CD4-positive, CD25-positive, alpha-beta regulatory T cell (primary cell): Measurements from ENCODE around the gene SPATA2L. TPM values are rescaled to one million over a fixed set of nuclear protein-coding genes. Genes with fewer than 3 reads are reported as not detected.

Experiments
- ATAC-seq, 2 donors: fragments of 150-1000 bp; cut with Tn5 transposase; one replicate each; pipeline ENCODE4 v1.10.0; 2021; ENCODE audit warnings: low read depth in 2 of 2, moderate number of reproducible peaks in 2 of 2, moderate library complexity in 1 of 2
- DNase-seq, 3 donors: peaks; one replicate each; pipeline versions ENCODE4 v3.0.0 to v3.0.0-alpha.2; 2012 to 2022; ENCODE audit warnings: mixed read lengths in 1 of 3
- H3K27ac ChIP-seq: one replicate; pipeline ENCODE4 v1.7.0; 2013; ENCODE audit warnings: mild to moderate bottlenecking, low read length; ENCODE audit not compliant: insufficient read depth, poor library complexity, severe bottlenecking
- H3K27me3 ChIP-seq: one replicate; pipeline ENCODE4 v1.7.0; 2013; ENCODE audit warnings: low read length; ENCODE audit not compliant: control insufficient read depth, insufficient read depth
- H3K36me3 ChIP-seq: one replicate; pipeline ENCODE4 v1.7.0; 2013; ENCODE audit warnings: mild to moderate bottlenecking, low read length, moderate library complexity; ENCODE audit not compliant: control insufficient read depth, insufficient read depth
- H3K4me1 ChIP-seq: 2 replicates; pipeline ENCODE4 v1.7.0; 2013; ENCODE audit warnings: mild to moderate bottlenecking, low read length; ENCODE audit not compliant: insufficient read depth, control insufficient read depth, poor library complexity, severe bottlenecking
- H3K4me3 ChIP-seq: one replicate; pipeline ENCODE4 v1.7.0; 2013; ENCODE audit warnings: low read depth, mild to moderate bottlenecking, low read length, moderate library complexity
- H3K9me3 ChIP-seq, 2 experiments: 1 replicate in 1 of 2; 2 replicates in 1 of 2; pipeline ENCODE4 v1.7.0; 2013; ENCODE audit warnings: low read length in 2 of 2, mild to moderate bottlenecking in 1 of 2, moderate library complexity in 1 of 2; ENCODE audit not compliant: control insufficient read depth in 2 of 2
- H3K27ac Mint-ChIP-seq, 3 donors: one replicate each; pipeline ENCODE4 v1.8.0; 2020 to 2022; ENCODE audit warnings: mild to moderate bottlenecking in 3 of 3, mixed read lengths in 3 of 3, moderate library complexity in 2 of 3
- H3K27me3 Mint-ChIP-seq: one replicate; pipeline ENCODE4 v1.8.0; 2022; ENCODE audit warnings: mild to moderate bottlenecking, mixed read lengths
- H3K36me3 Mint-ChIP-seq: one replicate; pipeline ENCODE4 v1.8.0; 2020; ENCODE audit warnings: mixed read lengths
- H3K4me1 Mint-ChIP-seq, 4 donors: one replicate each; pipeline ENCODE4 v1.8.0; 2020 to 2022; ENCODE audit warnings: mixed read lengths in 4 of 4, mild to moderate bottlenecking in 1 of 4
- H3K4me3 Mint-ChIP-seq, 4 donors: one replicate each; pipeline ENCODE4 v1.8.0; 2020 to 2022; ENCODE audit warnings: mild to moderate bottlenecking in 4 of 4, mixed read lengths in 4 of 4, moderate library complexity in 3 of 4
- H3K9me3 Mint-ChIP-seq, 7 donors: one replicate each; pipeline ENCODE4 v1.8.0; 2020 to 2022; ENCODE audit warnings: mixed read lengths in 7 of 7, mild to moderate bottlenecking in 3 of 7, moderate library complexity in 2 of 7
- polyA plus RNA-seq, 4 donors: library from polyadenylated mRNA; unstranded; fragments of 300-500 nt; fragmentation: Illumina TruSeq; gene quantifications; one replicate each; pipeline ENCODE4 v1.2.3, GENCODE V29; 2021
- total RNA-seq: library from RNA; stranded (reverse); gene quantifications from one replicate; pipeline ENCODE4 v1.2.3, GENCODE V29; 2022

Gene SPATA2L
- total RNA-seq = 15.6 TPM
- 1 to 10 TPM; 5.6 to 8.8 (median 8.1) TPM for polyA plus RNA-seq

DNA sequence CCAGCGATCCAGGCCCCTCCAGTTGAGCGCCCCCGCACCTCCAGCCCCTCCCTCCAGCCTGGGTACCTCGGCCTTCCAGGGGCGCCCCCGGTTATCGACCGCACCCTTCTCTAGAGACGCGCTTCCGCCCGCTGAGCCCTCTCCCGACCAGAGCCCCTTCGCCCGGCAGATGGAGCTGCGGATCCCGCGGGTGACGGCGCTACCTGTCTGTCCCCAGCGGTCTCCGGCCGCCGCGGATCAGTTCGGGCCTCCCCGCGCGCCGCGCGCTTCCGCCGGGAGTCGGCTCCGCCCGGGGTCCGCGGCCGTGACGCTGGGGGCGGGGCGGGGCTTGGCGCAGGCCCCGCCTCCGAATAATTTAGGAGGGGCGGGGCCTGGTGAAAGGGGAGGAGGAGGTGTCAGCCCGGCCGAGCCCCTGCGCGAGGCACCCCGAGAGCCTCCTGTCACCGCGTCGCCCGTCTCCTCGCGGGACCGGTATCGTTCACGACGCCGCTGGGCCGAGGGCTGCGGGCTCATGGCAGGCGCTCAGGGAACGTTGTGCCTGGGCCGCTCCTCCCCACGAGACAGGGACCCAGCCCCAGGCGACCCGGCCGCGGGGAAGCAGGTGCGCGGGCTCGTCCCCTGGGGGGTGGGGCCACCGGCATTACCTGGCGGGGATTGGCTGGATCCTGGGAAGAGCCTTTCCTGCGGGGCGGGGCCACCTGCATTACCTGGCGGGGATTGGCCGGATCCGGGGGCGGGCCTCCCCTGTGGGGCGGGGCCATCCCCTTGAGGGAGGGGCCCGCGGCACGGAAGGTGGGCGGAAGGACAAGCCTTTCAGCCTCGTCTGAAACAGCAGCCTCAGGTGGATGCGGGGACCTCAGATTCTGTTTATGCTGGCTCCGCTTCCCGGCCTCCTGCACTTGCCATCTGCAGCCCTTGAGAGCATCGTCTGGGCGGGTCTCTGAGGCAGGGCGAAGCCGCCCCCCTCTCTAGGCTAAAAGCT lies at the start of gene SPATA2L:
Gene SPATA2L (minus strand): TSS at position 281 of the 982 bp plus-strand sequence. CDS start 473 bp downstream, outside the sequence.
- Histone ChIP-seq H3K27me3 (no peaks in the 10 kb centered on the region), H3K4me3 (peak within 1 kb of the TSS; percentile 57), H3K4me1 (peaks cover 38% of the 10 kb centered on the region), H3K27ac (peak within 1 kb of the TSS; percentile 88), H3K9me3 (no peaks in the 10 kb centered on the region), H3K36me3 (no peaks in the 10 kb centered on the region)
- DNase-seq = peak; percentile 96 to 100 (median 98)
- ATAC-seq = peak; percentile 80 to 82
- no peaks in the 10 kb centered on the region for H3K9me3 Mint-ChIP-seq
- H3K4me3 Mint-ChIP-seq = peak within 1 kb of the TSS; percentile 78 to 94 (median 84)
- H3K4me1 Mint-ChIP-seq = peaks cover 0 to 35% (median 14%) of the 10 kb centered on the region in 4 donors
- H3K36me3 Mint-ChIP-seq = no peaks in the 10 kb centered on the region
- peak within 1 kb of the TSS; percentile 74 to 88 (median 82) for H3K27ac Mint-ChIP-seq
- H3K27me3 Mint-ChIP-seq = no peaks in the 10 kb centered on the region

DNA sequence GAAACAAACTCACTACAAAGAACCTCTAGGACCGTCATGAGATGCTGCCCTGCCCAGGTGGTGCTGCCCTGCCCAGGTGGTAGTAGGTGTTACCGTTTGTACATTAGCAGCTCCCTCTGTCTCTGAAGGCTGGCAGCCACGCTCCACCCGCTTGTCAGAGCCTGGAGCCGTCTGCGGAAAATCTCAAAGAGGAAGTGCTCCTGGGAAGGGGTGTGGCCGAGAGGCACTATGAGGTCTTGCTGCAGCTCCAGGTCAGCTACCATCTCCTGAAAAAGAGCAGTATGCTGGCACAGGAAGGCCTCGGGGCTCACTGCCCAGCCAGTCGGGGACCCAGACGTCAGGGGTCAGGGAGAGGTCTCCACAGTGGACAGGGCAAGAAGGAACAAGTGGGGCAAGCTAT lies 48.1 kb upstream of the SPATA2L start:
- DNase-seq = no peak
- Histone ChIP-seq H3K36me3 (peaks cover 39% of the 10 kb centered on the region), H3K9me3 (no peaks in the 10 kb centered on the region), H3K27ac (no peak overlapping the region), H3K27me3 (no peaks in the 10 kb centered on the region), H3K4me1 (no peaks in the 10 kb centered on the region), H3K4me3 (no peak overlapping the region)
- no peaks in the 10 kb centered on the region for H3K27me3 Mint-ChIP-seq
- ATAC-seq = no peak
- peaks cover 0 to 1% (median 0%) of the 10 kb centered on the region in 7 donors for H3K9me3 Mint-ChIP-seq
- peaks cover 4% of the 10 kb centered on the region for H3K36me3 Mint-ChIP-seq
- peak overlapping the region; percentile 62 to 96 (median 69) for H3K27ac Mint-ChIP-seq
- H3K4me3 Mint-ChIP-seq = no peak overlapping the region
- peaks cover 0 to 17% (median 3%) of the 10 kb centered on the region in 4 donors for H3K4me1 Mint-ChIP-seq

DNA sequence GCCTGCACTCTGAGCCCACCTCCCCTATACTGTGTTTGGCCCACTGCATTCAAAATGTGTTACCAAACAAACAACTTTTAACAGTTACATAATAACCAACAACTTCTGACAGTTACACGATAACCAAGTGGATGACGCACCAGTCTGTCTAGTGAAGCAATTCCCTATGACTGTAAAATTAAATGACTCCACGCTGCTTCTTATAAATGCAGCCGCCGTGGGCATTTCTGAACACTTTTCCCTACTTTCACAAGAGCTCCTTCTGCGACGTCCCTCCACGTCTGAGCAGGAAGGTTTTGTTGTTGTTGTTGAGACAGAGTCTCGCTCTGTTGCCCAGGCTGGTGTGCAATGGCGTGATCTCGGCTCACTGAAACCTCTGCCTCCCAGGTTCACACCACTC lies 47.4 kb upstream of the SPATA2L start:
- Mint-ChIP-seq H3K4me1 (peaks cover 0 to 14% (median 5%) of the 10 kb centered on the region in 4 donors), H3K36me3 (peaks cover 4% of the 10 kb centered on the region), H3K9me3 (peaks cover 0 to 1% (median 0%) of the 10 kb centered on the region in 7 donors), H3K27ac (peak overlapping the region in 1 of 3 donors; percentile 69), H3K27me3 (no peaks in the 10 kb centered on the region), H3K4me3 (no peak overlapping the region)
- peaks cover 43% of the 10 kb centered on the region for H3K36me3 ChIP-seq
- no peaks in the 10 kb centered on the region for H3K9me3 ChIP-seq
- no peak overlapping the region for H3K27ac ChIP-seq
- H3K4me3 ChIP-seq = no peak overlapping the region
- H3K27me3 ChIP-seq = no peaks in the 10 kb centered on the region
- no peaks in the 10 kb centered on the region for H3K4me1 ChIP-seq
- no peak for ATAC-seq
- no peak for DNase-seq

DNA sequence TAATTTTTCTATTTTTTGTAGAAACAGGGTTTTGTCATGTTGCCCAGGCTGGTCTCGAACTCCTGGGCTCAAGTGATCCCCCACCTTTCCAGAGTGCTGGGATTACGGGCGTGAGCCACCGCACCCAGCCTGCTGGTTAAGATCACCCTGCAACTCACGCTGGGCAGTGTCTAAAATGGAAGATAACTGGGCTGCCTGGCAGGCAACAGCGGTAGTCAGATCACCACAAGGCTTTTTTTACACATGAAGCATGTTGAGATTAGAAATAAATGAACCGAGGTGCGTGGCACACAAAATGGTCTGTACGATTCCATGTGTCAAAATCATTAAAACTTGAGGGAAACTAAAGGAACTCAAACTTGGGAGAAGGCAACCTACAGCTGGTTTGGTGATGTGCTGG lies 46.6 kb upstream of the SPATA2L start:
- H3K27me3 Mint-ChIP-seq = no peaks in the 10 kb centered on the region
- no peak overlapping the region for H3K4me3 Mint-ChIP-seq
- no peak overlapping the region for H3K4me3 ChIP-seq
- DNase-seq (no peak), ATAC-seq (no peak)
- H3K4me1 Mint-ChIP-seq = peaks cover 0 to 10% (median 5%) of the 10 kb centered on the region in 4 donors
- H3K36me3 ChIP-seq = peaks cover 43% of the 10 kb centered on the region
- no peaks in the 10 kb centered on the region for H3K27me3 ChIP-seq
- H3K27ac ChIP-seq = no peak overlapping the region
- H3K36me3 Mint-ChIP-seq = peaks cover 4% of the 10 kb centered on the region
- H3K9me3 ChIP-seq = no peaks in the 10 kb centered on the region
- peak overlapping the region in 1 of 3 donors; percentile 35 for H3K27ac Mint-ChIP-seq
- H3K9me3 Mint-ChIP-seq = peaks cover 0 to 1% (median 0%) of the 10 kb centered on the region in 7 donors
- no peaks in the 10 kb centered on the region for H3K4me1 ChIP-seq

GRCh38 chr16:89746043-89746442 lies 44.5 kb upstream of the SPATA2L start:
- H3K27ac ChIP-seq = no peak overlapping the region
- no peaks in the 10 kb centered on the region for H3K27me3 ChIP-seq
- Mint-ChIP-seq H3K9me3 (peaks cover 0 to 1% (median 0%) of the 10 kb centered on the region in 7 donors), H3K27me3 (no peaks in the 10 kb centered on the region), H3K4me3 (no peak overlapping the region), H3K36me3 (peaks cover 4% of the 10 kb centered on the region), H3K27ac (no peak overlapping the region), H3K4me1 (peaks cover 0 to 14% (median 4%) of the 10 kb centered on the region in 4 donors)
- no peak for ATAC-seq
- H3K36me3 ChIP-seq = peaks cover 46% of the 10 kb centered on the region
- no peaks in the 10 kb centered on the region for H3K4me1 ChIP-seq
- no peak for DNase-seq
- H3K9me3 ChIP-seq = no peaks in the 10 kb centered on the region
- no peak overlapping the region for H3K4me3 ChIP-seq

DNA sequence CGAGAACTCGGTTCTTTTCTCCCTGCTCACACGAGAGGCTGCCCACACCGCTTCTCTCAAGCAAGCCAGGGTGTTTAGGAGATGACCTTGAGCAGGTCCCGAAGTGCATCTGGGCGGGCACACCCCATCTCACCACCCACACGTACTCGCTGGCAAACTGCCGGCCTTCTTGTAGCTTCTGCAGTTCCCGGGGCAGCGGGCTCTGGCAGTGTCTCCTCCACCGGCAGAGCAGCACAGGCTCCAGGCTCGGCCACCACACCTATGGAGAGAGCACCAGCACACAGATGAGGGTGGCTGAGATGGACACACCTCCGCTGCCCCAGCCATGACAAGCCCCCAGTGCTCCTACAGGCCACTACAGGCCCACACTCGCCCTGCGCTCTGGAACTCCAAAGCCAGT lies 43.3 kb upstream of the SPATA2L start:
- peaks cover 4% of the 10 kb centered on the region for H3K36me3 Mint-ChIP-seq
- Histone ChIP-seq H3K27ac (no peak overlapping the region), H3K36me3 (peaks cover 52% of the 10 kb centered on the region), H3K4me3 (no peak overlapping the region), H3K4me1 (no peaks in the 10 kb centered on the region), H3K27me3 (no peaks in the 10 kb centered on the region), H3K9me3 (no peaks in the 10 kb centered on the region)
- peaks cover 0 to 1% (median 0%) of the 10 kb centered on the region in 7 donors for H3K9me3 Mint-ChIP-seq
- H3K4me3 Mint-ChIP-seq = no peak overlapping the region
- H3K4me1 Mint-ChIP-seq = peaks cover 0 to 17% (median 3%) of the 10 kb centered on the region in 4 donors
- H3K27ac Mint-ChIP-seq = no peak overlapping the region
- no peaks in the 10 kb centered on the region for H3K27me3 Mint-ChIP-seq
- DNase-seq (no peak), ATAC-seq (no peak)

GRCh38 chr16:89742948-89743347 lies 41.4 kb upstream of the SPATA2L start:
- no peaks in the 10 kb centered on the region for H3K9me3 Mint-ChIP-seq
- ATAC-seq = no peak
- no peak overlapping the region for H3K4me3 Mint-ChIP-seq
- Histone ChIP-seq H3K36me3 (peaks cover 55% of the 10 kb centered on the region), H3K9me3 (no peaks in the 10 kb centered on the region), H3K4me3 (no peak overlapping the region), H3K27me3 (no peaks in the 10 kb centered on the region), H3K4me1 (no peaks in the 10 kb centered on the region), H3K27ac (no peak overlapping the region)
- peaks cover 0 to 22% (median 4%) of the 10 kb centered on the region in 4 donors for H3K4me1 Mint-ChIP-seq
- H3K36me3 Mint-ChIP-seq = peaks cover under 1% of the 10 kb centered on the region
- DNase-seq = no peak
- H3K27ac Mint-ChIP-seq = peak overlapping the region; percentile 71 to 89 (median 88)
- H3K27me3 Mint-ChIP-seq = no peaks in the 10 kb centered on the region
